Sigmoid colon (tissue), 4 donors: Measurements from ENCODE around the gene RHCE.
"Not testable (repeated sequence)": the region's sequence is repeated elsewhere in the genome, so short reads cannot be mapped to it uniquely, and the experiment has no call there.

Experiments used
- EP300 ChIP-seq, 4 donors: sonication (generic); formaldehyde crosslinking; IDR thresholded peaks; one replicate each; pipeline ENCODE4 v1.6.1; 2017; ENCODE audit warnings: antibody characterized with exemption in 4 of 4
- POLR2A ChIP-seq, 2 donors: fragments of 450-650 bp; IDR thresholded peaks; one replicate each; pipeline ENCODE4 v1.6.1; 2016; ENCODE audit warnings: antibody characterized with exemption in 2 of 2, mild to moderate bottlenecking in 2 of 2, moderate library complexity in 2 of 2
- POLR2AphosphoS5 ChIP-seq, 4 donors: sonication (generic); formaldehyde crosslinking; IDR thresholded peaks; one replicate each; pipeline ENCODE4 v1.6.1; 2017; ENCODE audit warnings: antibody characterized with exemption in 4 of 4
- TF ChIP-seq, protein P1 (sequence below), 4 experiments: fragments of 450-650 bp in 3 of 4; fragments of 200-600 bp in 1 of 4; IDR thresholded peaks; one replicate each; pipeline ENCODE4 v1.5.1; 2016 to 2019; ENCODE audit warnings: antibody characterized with exemption in 4 of 4, mild to moderate bottlenecking in 3 of 4, moderate library complexity in 2 of 4

DNA sequence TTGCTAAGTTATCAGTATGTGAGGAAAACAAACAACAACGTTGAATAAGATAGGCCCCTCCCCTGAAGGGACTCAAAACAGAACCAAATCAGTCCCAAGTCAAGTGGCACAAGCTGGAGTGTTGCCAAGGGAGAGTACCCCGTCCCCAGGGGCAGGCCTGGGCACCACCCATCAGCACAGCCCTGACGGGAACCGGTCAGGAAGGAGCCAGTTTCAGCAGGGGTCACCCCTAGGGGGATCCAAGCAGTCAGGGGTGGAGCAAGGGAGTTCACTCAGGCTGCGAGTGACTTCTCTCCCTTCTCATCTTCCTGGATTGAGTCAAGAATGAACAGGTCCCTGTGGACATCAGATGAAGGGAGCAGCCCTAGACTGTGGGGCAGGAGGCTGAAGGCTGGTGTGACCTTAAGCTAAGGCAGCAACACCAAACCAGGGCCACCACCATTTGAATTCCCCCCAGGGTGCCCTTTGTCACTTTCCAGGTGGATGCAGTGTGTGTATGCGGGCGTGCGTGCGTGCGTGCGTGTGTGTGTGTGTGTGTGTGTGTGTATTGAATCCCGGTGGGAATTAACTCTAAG, 14.8 kb downstream of the RHCE start:
- TF ChIP-seq, protein P1, sequence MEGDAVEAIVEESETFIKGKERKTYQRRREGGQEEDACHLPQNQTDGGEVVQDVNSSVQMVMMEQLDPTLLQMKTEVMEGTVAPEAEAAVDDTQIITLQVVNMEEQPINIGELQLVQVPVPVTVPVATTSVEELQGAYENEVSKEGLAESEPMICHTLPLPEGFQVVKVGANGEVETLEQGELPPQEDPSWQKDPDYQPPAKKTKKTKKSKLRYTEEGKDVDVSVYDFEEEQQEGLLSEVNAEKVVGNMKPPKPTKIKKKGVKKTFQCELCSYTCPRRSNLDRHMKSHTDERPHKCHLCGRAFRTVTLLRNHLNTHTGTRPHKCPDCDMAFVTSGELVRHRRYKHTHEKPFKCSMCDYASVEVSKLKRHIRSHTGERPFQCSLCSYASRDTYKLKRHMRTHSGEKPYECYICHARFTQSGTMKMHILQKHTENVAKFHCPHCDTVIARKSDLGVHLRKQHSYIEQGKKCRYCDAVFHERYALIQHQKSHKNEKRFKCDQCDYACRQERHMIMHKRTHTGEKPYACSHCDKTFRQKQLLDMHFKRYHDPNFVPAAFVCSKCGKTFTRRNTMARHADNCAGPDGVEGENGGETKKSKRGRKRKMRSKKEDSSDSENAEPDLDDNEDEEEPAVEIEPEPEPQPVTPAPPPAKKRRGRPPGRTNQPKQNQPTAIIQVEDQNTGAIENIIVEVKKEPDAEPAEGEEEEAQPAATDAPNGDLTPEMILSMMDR (IDR thresholded peaks at IDR 0.05), result not testable (repeated sequence)
- TF ChIP-seq POLR2A, EP300, POLR2AphosphoS5 (IDR thresholded peaks at IDR 0.05): not testable (repeated sequence)
